HG03039 (cell line): ENCODE measurements around the gene CPT2.
A peak's percentile ranks its signal among the peaks of the same experiment; 100 is the strongest.

Source experiments
- ATAC-seq: cut with Tn5 transposase; IDR thresholded peaks from one replicate; pipeline ENCODE4 v1.9.1; 2021; ENCODE audit warnings: mild to moderate bottlenecking, moderate library complexity; ENCODE audit not compliant: unreplicated experiment

The CPT2 gene

DNA sequence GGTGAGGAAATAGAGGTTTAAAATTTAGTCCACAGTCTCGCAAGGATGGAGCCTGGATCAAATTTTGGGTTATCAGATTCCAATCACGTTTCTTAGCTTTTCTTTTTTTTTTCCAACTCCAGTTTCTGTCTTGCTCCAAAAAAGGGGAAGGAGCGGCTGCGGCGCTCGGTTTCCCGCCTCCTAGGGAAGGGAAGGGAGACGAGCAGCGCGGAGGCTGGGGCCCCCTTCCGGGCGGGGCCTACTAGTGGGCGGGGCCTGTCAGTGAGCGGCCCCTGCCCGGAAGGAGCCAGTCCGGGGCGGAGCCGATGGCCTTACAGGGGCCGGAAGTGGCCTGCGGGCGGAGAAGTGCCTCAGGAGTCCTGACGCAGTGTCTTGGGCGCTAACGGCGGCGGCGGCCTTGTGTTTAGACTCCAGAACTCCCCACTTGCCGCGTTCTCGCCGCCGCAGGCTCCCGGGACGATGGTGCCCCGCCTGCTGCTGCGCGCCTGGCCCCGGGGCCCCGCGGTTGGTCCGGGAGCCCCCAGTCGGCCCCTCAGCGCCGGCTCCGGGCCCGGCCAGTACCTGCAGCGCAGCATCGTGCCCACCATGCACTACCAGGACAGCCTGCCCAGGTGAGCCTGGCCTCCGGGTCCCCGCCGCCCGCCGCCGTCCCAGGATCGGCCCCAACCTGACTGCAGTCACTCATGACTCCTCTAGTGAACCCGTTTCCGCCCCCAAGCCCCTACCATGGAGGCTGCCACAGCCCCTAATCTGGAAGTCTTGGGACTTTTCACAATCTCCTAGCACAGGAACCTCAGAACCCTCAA is at the start of gene CPT2:
CPT2 (plus strand) TSS at position 340 of the 806 bp plus-strand sequence; CDS start at position 460, 120 bp downstream.
- peak; percentile 98 for ATAC-seq

DNA sequence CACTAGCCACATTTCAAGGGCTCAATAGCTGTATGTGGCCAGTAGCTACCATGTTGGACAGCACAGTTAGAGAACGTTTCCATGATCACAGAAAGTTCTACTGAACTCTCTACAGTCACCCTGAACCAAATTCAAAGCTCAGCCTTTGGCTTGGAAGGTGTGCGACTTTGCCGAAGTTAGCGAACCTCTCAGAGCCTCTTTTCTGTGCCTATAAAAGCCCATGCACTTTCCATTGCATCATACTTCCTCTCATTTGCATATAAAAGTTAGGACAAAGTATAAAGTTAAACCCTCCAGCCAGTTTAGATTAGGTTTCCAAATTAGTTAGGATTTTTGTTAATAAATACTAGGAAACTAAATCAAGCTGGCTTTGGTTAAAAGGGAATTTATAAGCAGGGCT is 49.5 kb upstream of the CPT2 start:
- ATAC-seq: no peak

GRCh38 chr1:53148123-53148522 is 48.5 kb upstream of the CPT2 start:
- ATAC-seq: no peak

DNA sequence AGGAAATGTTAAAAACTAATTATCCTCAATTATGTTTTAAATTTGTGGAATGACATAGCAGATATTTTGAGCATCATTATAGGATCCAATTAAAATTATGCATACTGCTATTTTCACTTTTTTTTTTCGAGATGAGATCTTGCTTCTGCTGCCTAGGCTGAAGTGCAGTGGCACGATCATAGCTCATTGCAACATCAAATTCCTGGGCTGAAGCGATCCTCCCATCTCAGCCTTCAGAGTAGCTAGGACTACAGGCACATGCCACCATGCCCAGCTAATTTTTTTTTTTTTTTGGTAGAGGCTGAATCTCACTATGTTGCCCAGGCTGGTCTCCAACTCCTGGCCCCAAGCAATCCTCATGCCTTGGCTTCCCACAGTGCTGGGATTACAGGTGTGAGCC is 42.9 kb upstream of the CPT2 start:
- no peak for ATAC-seq

DNA sequence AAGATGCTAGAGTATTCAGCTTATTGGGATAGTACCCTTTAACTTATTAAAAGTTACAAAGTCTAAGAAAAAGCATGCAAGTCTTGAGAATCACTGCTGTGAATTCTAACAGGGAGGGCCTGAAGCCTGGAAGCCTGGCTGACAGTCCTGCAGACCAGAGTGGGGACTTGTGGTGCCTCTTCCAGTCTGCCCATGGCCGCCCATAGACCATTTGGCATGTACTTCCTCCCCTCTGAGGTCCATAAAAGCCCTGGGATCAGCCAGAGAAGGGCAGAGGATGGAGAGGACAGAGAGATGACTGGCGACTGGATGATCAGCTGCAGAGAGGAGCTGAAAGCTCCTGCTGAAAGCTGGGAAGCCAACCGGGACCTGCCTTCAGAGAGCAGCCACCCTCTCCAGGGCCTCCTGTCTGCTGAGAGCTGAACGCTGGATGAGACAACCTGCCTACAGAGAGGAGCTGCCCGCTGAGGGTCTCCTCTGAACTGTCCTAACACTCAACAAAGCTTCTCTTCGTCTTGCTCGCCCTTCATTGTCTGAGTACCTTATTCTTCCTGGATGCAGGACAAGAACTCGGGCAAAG is 41.7 kb upstream of the CPT2 start:
- ATAC-seq: no peak

DNA sequence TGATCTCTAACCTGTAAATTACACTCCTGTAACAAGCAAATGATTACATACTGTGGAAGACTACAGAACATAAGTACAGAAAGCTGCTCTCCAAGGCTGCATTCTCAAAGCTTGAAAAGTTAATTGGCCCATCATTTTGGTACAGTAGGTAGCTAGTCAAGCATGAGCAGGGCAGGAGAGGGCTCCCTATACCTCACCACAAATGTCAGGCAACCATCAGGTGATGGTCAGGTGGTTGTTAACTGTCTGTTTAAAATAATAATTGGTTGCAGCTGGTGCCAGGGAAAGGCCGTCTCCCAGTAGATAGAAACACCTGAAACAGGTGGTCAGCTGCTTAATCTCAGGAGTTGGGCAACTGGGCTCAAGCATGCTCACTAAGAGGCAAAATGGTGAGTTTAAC is 41.1 kb upstream of the CPT2 start:
- ATAC-seq: no peak

DNA sequence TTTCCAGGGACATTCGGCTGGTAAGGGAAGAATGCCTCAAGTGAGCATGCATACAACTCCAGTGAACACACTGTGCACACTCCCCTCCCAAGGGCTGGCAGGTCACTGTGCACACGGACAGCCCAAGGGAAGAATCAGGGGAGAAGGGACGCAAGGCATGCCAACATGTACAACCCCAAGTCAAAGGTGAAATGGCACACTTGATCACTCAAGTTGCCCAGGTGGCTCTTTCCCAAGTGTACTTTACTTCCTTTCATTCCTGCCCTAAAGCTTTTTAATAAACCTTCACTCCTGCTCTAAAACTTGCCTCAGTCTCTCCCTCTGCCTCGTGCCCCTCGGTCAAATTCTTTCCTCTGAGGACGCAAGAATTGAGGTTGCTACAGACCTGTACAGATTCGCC is 40.7 kb upstream of the CPT2 start:
- ATAC-seq: no peak

GRCh38 chr1:53156783-53157182 is 39.8 kb upstream of the CPT2 start:
- ATAC-seq: no peak

GRCh38 chr1:53158900-53159299 is 37.7 kb upstream of the CPT2 start:
- no peak for ATAC-seq

DNA sequence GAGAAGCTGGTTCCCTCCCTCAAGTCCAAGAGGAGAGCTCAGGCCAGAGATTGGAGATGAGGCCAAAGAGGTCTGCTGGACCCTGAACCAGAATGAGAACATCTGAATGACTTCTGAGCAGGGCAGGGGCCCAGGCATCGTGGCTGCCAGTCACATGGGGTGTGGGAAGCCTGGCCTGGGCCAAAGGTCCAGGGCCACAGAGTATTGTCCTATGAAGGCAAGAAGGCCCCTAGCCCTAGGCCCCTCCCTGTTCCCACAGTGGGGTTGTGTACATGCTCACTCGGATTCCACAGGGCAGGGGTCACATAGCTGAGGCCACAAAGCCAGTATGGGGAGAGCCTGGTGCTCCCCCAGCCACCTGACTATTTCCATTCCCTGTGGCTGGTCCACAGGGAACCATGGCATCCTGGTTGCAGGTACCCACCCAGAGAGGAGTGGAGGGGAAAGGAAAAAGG is 35.7 kb upstream of the CPT2 start:
- no peak for ATAC-seq

DNA sequence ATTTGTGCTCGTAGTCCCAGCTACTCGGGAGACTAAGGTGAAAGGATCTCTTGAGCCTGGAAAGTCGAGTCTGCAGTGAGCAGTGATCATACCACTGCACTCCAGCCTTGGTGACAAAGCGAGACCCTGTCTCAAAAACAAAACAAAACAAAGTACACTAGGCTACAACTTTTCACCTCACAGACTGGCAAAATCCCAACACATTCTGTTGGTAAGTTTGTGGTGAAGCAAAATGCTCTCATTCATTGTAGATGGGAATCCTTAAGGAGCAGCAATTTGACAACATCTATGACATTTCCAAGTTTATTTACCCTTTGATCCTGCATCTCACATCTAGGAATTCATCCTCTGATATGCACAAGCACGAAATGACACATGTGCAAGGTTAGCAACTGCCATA is 34.0 kb upstream of the CPT2 start:
- ATAC-seq: no peak

DNA sequence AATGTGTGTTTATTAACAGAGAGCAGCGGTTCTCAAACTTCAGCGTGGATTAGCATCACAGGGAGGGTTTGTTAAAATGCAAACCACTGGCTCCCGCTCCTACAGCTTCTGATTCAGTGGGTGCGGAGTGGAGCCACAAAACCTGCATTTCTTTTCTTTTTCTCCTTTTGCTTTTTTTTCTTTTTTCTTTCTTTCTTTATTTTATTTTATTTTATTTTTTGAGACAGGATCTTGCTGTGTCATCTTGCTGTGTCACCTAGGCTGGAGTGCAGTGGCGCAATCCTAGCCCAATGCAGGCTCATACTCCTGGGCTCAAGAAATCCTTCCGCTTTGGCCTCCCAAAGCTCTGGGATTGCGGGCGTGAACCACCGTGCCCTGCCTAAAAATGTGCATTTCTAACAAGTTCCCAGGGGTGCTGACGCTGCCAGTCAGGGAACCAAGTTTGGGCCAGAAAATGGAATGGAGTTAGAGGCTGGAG is 33.3 kb upstream of the CPT2 start:
- ATAC-seq: no peak

DNA sequence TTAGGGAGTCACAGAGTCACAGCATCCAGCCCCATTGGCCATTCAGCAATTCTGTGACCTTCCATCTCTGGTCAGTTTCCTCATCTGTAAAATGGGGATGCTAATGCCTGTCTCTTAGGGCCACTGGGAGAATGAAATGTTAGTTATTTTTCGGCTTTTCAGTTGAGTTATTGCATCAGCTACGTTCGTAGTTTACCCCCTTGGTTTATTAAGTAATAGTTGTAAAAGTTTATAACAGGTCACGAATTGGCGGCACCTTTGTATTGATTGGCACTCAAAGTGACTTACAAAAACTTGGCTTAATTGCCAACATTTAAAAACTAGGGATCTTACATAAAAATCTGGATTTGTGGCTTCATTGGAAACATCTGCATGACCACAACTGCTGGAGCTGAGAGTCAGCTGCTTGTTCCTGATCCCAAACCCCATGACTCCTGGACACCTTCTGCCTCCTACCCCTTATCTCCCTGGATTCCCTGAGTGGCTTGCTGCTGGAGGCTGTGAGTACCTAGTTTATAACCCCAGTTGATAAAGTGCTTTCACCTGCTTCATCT is 31.1 kb upstream of the CPT2 start:
- ATAC-seq: no peak

GRCh38 chr1:53166366-53166765 is 30.3 kb upstream of the CPT2 start:
- no peak for ATAC-seq

DNA sequence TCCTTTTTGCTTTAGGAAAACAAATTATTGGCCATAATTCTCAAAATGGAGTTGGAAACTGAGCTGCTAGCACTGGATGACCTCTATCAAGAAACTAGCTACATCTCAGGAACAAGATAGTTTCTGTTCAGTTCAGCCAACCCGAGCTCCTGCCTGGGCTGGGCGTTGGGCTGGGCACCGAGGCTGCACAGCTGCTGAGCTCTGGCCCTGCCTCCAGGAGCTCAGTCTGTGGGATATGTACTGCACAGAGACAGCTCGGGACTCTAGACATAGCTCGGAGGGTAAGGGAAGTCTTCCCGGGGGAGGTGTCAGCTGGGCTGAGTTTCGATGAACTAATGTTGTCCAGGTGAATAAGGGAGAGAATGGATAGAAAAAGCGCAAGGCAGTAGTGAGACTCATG is 29.7 kb upstream of the CPT2 start:
- no peak for ATAC-seq

- no peak for ATAC-seq
Observed at GRCh38 chr1:53172426-53173128, 24.0 kb upstream of the CPT2 start.

GRCh38 chr1:53174971-53175913 is 21.4 kb upstream of the CPT2 start:
- ATAC-seq: no peak

GRCh38 chr1:53176452-53177208 is 20.0 kb upstream of the CPT2 start:
- ATAC-seq: no peak

GRCh38 chr1:53180226-53180625 is 16.4 kb upstream of the CPT2 start:
- no peak for ATAC-seq

DNA sequence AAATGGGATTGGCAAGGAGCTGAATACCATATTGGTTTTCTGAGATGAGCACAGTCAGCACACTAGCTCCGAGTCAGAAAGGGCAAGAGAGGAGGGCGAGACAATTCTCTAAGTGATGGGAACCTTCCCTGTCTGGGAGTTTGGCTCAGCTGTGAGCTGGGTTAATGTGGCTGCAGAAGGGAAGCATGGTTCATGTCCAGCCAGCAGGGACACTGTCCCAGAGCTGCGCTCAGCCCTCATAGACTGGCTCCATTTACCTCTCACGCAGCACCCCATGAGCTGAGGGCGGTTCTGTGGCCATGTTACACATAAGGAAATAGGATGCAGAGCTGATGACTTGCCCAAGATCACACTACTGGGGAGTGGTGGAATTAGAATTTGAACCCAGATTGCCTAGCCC is 15.7 kb upstream of the CPT2 start:
- no peak for ATAC-seq
